ENCODE data around the gene IGFL1. TPM values are rescaled to one million over a fixed set of nuclear protein-coding genes. Genes with fewer than 3 reads are reported as not detected.
"Not testable (repeated sequence)": the region's sequence is repeated elsewhere in the genome, so short reads cannot be mapped to it uniquely, and the experiment has no call there.

The IGFL1 gene
- total and polyA plus RNA-seq, 7 donors = not detected

GRCh38 chr19:46206176-46206575 is 23.4 kb upstream of the IGFL1 start:
- ATAC-seq (peak; percentile 70 to 96 (median 90)), DNase-seq (peak; percentile 31 to 84)
- no peaks in the 10 kb centered on the region for H3K9me3 ChIP-seq
- WGBS, 3 donors = 30 to 43% (median 34%) methylated on average over 5 of the region's 5 CpGs
- no peak overlapping the region for H3K4me3 ChIP-seq
- no peak for TF ChIP-seq CTCF (IDR thresholded peaks at IDR 0.05)
- H3K27me3 ChIP-seq (ENCODE audit: insufficient read depth in 3 of 3, low read length in 2 of 3) = no peaks in the 10 kb centered on the region
- peaks cover 10% of the 10 kb centered on the region for H3K4me1 ChIP-seq
- no peak overlapping the region for H3K27ac ChIP-seq
- intact Hi-C loops (cut with DNase I) = no loop called here
- no peaks in the 10 kb centered on the region for H3K36me3 ChIP-seq (ENCODE audit: insufficient read depth in 1 of 2, low read depth in 1 of 2)

GRCh38 chr19:46206682-46207081 is 22.9 kb upstream of the IGFL1 start:
- no peaks in the 10 kb centered on the region for H3K36me3 ChIP-seq (ENCODE audit: insufficient read depth in 1 of 2, low read depth in 1 of 2)
- no peak for ATAC-seq
- TF ChIP-seq CTCF (IDR thresholded peaks at IDR 0.05) = no peak
- no peak overlapping the region for H3K4me3 ChIP-seq
- WGBS, 3 donors = 63 to 71% (median 69%) methylated on average over 3 of the region's 3 CpGs
- intact Hi-C loops (cut with DNase I) = no loop called here
- DNase-seq = no peak
- H3K9me3 ChIP-seq = no peaks in the 10 kb centered on the region
- H3K4me1 ChIP-seq = peaks cover 15% of the 10 kb centered on the region
- H3K27ac ChIP-seq = no peak overlapping the region
- no peaks in the 10 kb centered on the region for H3K27me3 ChIP-seq (ENCODE audit: insufficient read depth in 3 of 3, low read length in 2 of 3)

- intact Hi-C loops (cut with DNase I); H3K36me3 ChIP-seq (ENCODE audit: insufficient read depth in 1 of 2, low read depth in 1 of 2); H3K9me3 ChIP-seq; H3K4me3 ChIP-seq; H3K27me3 ChIP-seq (ENCODE audit: insufficient read depth in 3 of 3, low read length in 2 of 3); DNase-seq; H3K27ac ChIP-seq; ATAC-seq: not testable (repeated sequence)
- peaks cover 15% of the 10 kb centered on the region for H3K4me1 ChIP-seq
- WGBS, 3 donors = 52 to 68% (median 65%) methylated on average over 5 to 6 of the region's 8 CpGs
These were observed 21.7 kb upstream of the IGFL1 start for GRCh38 chr19:46207858-46208257.

GRCh38 chr19:46209051-46209450 is 20.5 kb upstream of the IGFL1 start:
- Histone ChIP-seq H3K4me3 (no peak overlapping the region), H3K9me3 (no peaks in the 10 kb centered on the region), H3K27me3 (ENCODE audit: insufficient read depth in 3 of 3, low read length in 2 of 3) (peaks cover 0 to 5% (median 0%) of the 10 kb centered on the region in 3 donors), H3K36me3 (ENCODE audit: insufficient read depth in 1 of 2, low read depth in 1 of 2) (no peaks in the 10 kb centered on the region), H3K27ac (no peak overlapping the region), H3K4me1 (peaks cover 15% of the 10 kb centered on the region)
- intact Hi-C loops (cut with DNase I) = no loop called here
- WGBS, 3 donors = 63 to 76% (median 73%) methylated on average over 3 of the region's 3 CpGs
- DNase-seq = no peak
- no peak for ATAC-seq
- TF ChIP-seq CTCF (IDR thresholded peaks at IDR 0.05) = no peak

GRCh38 chr19:46209472-46209871 is 20.1 kb upstream of the IGFL1 start:
- ATAC-seq (no peak), DNase-seq (no peak)
- WGBS, 3 donors = 75 to 84% (median 79%) methylated on average over 1 of the region's 1 CpG
- Histone ChIP-seq H3K4me1 (peaks cover 15% of the 10 kb centered on the region), H3K9me3 (no peaks in the 10 kb centered on the region), H3K27ac (no peak overlapping the region), H3K36me3 (ENCODE audit: insufficient read depth in 1 of 2, low read depth in 1 of 2) (no peaks in the 10 kb centered on the region), H3K4me3 (no peak overlapping the region), H3K27me3 (ENCODE audit: insufficient read depth in 3 of 3, low read length in 2 of 3) (peaks cover 0 to 7% (median 0%) of the 10 kb centered on the region in 3 donors)
- TF ChIP-seq CTCF (IDR thresholded peaks at IDR 0.05) = no peak
- intact Hi-C loops (cut with DNase I) = no loop called here

All from psoas muscle (tissue), 8 donors.